HEK293 (cell line): ENCODE measurements around the gene SLC16A10.

Source experiments
- CTCF ChIA-PET: fragments of 350-600 bp; formaldehyde crosslinking; extraction: SDS; loops from one replicate; lab custom pipeline; 2021; ENCODE audit warnings: antibody characterized with exemption; lab: Yijun Ruan, JAX
- POLR2A ChIA-PET: fragments of 300-600 bp; formaldehyde crosslinking; extraction: SDS; loops from one replicate; lab custom pipeline; 2020; ENCODE audit warnings: antibody characterized with exemption, inconsistent platforms; lab: Yijun Ruan, JAX
- H3K27ac ChIP-seq: fragments of 200-500 bp; sonication (Bioruptor generic); 2 replicates; pipeline ENCODE4 v1.5.1; 2014; ENCODE audit warnings: low read depth, low read length, control low read depth, inconsistent platforms; ENCODE audit errors: extremely low read depth
- H3K36me3 ChIP-seq, 2 experiments: fragments of 200-500 bp in 1 of 2; sonication (Bioruptor generic) in 1 of 2; 1 replicate in 1 of 2; 2 replicates in 1 of 2; pipeline ENCODE4 v1.5.1; 2014 to 2017; ENCODE audit warnings: inconsistent platforms in 2 of 2, low read length in 2 of 2; ENCODE audit not compliant: control insufficient read depth in 2 of 2, insufficient read depth in 1 of 2
- H3K4me1 ChIP-seq: fragments of 200-500 bp; sonication (Bioruptor generic); 2 replicates; pipeline ENCODE4 v1.5.1; 2014; ENCODE audit warnings: mild to moderate bottlenecking, low read length, inconsistent platforms; ENCODE audit not compliant: control insufficient read depth, insufficient read depth
- H3K4me3 ChIP-seq: 2 replicates; pipeline ENCODE4 v1.5.1; 2011; ENCODE audit warnings: low read depth, mild to moderate bottlenecking, control low read depth, low read length, moderate library complexity
- H3K9me3 ChIP-seq: fragments of 200-500 bp; sonication (Bioruptor generic); 2 replicates; pipeline ENCODE4 v1.5.1; 2014; ENCODE audit warnings: low read depth, low read length, inconsistent platforms; ENCODE audit not compliant: control insufficient read depth, insufficient read depth
- KLF1 ChIP-seq: fragments of 450-650 bp; formaldehyde crosslinking; IDR thresholded peaks from 2 replicates; pipeline ENCODE4 v1.5.1; 2016; ENCODE audit warnings: missing biosample characterization, missing genetic modification characterization
- KLF16 ChIP-seq: fragments of 450-650 bp; formaldehyde crosslinking; IDR thresholded peaks from 2 replicates; pipeline ENCODE4 v1.5.1; 2017; ENCODE audit warnings: missing biosample characterization, missing genetic modification characterization
- OSR2 ChIP-seq: fragments of 450-650 bp; formaldehyde crosslinking; IDR thresholded peaks from 2 replicates; pipeline ENCODE4 v1.5.1; 2016; ENCODE audit warnings: missing biosample characterization, missing genetic modification characterization
- ZBTB7A ChIP-seq: fragments of 450-650 bp; formaldehyde crosslinking; IDR thresholded peaks from 2 replicates; pipeline ENCODE4 v1.5.1; 2016; ENCODE audit warnings: low read depth, missing biosample characterization, missing genetic modification characterization
- ZBTB8A ChIP-seq: fragments of 450-650 bp; formaldehyde crosslinking; IDR thresholded peaks from 2 replicates; pipeline ENCODE4 v1.5.1; 2016; ENCODE audit warnings: missing biosample characterization, missing genetic modification characterization
- ZNF202 ChIP-seq: fragments of 450-650 bp; formaldehyde crosslinking; IDR thresholded peaks from 2 replicates; pipeline ENCODE4 v1.5.1; 2016; ENCODE audit warnings: missing biosample characterization, missing genetic modification characterization, borderline replicate concordance
- ZNF239 ChIP-seq: fragments of 450-650 bp; formaldehyde crosslinking; IDR thresholded peaks from 2 replicates; pipeline ENCODE4 v1.5.1; 2016; ENCODE audit warnings: missing biosample characterization, missing genetic modification characterization
- ZNF248 ChIP-seq: fragments of 450-650 bp; formaldehyde crosslinking; IDR thresholded peaks from 2 replicates; pipeline ENCODE4 v1.5.1; 2017; ENCODE audit warnings: missing biosample characterization, missing genetic modification characterization
- ZNF561 ChIP-seq: fragments of 450-650 bp; IDR thresholded peaks from 2 replicates; pipeline ENCODE4 v1.5.1; 2018; ENCODE audit warnings: missing biosample characterization, missing genetic modification characterization, borderline replicate concordance
- ZNF654 ChIP-seq: fragments of 450-650 bp; formaldehyde crosslinking; IDR thresholded peaks from 2 replicates; pipeline ENCODE4 v1.5.1; 2016; ENCODE audit warnings: low read depth, missing biosample characterization, missing genetic modification characterization
- ZNF830 ChIP-seq: fragments of 450-650 bp; IDR thresholded peaks from 2 replicates; pipeline ENCODE4 v1.5.0; 2018; ENCODE audit warnings: missing biosample characterization, missing genetic modification characterization, low read depth, mild to moderate bottlenecking, moderate library complexity
- TF ChIP-seq, protein P1 (sequence below): fragments of 450-650 bp; formaldehyde crosslinking; IDR thresholded peaks from 2 replicates; pipeline ENCODE4 v1.5.1; 2016; ENCODE audit warnings: missing biosample characterization, missing genetic modification characterization, low read depth
- TF ChIP-seq, protein P2 (sequence below): IDR thresholded peaks from 2 replicates; pipeline ENCODE4 v1.6.1; 2011; ENCODE audit warnings: mild to moderate bottlenecking, low read depth, low read length, borderline replicate concordance
- TF ChIP-seq, protein P3 (sequence below): fragments of 450-650 bp; formaldehyde crosslinking; conservative IDR thresholded peaks from 2 replicates; pipeline ENCODE4 v1.5.1; 2016; ENCODE audit warnings: low read depth, missing biosample characterization, missing genetic modification characterization
- TF ChIP-seq, protein P4 (sequence below): fragments of 450-650 bp; formaldehyde crosslinking; IDR thresholded peaks from 2 replicates; pipeline ENCODE4; 2016; ENCODE audit warnings: missing biosample characterization, missing genetic modification characterization
- TF ChIP-seq, protein P5 (sequence below): fragments of 450-650 bp; formaldehyde crosslinking; IDR thresholded peaks from 2 replicates; pipeline ENCODE4 v1.5.1; 2017; ENCODE audit warnings: missing biosample characterization, missing genetic modification characterization
- TF ChIP-seq, protein P6 (sequence below): fragments of 450-650 bp; formaldehyde crosslinking; IDR thresholded peaks from 2 replicates; pipeline ENCODE4 v1.5.1; 2016; ENCODE audit warnings: missing biosample characterization, missing genetic modification characterization
- TF ChIP-seq, protein P7 (sequence below): fragments of 450-650 bp; formaldehyde crosslinking; IDR thresholded peaks from 2 replicates; pipeline ENCODE4 v1.5.1; 2017; ENCODE audit warnings: missing biosample characterization, missing genetic modification characterization
- TF ChIP-seq, protein P8 (sequence below): fragments of 450-650 bp; formaldehyde crosslinking; IDR thresholded peaks from 2 replicates; pipeline ENCODE4 v1.5.1; 2016; ENCODE audit warnings: missing biosample characterization, missing genetic modification characterization

The SLC16A10 gene

DNA sequence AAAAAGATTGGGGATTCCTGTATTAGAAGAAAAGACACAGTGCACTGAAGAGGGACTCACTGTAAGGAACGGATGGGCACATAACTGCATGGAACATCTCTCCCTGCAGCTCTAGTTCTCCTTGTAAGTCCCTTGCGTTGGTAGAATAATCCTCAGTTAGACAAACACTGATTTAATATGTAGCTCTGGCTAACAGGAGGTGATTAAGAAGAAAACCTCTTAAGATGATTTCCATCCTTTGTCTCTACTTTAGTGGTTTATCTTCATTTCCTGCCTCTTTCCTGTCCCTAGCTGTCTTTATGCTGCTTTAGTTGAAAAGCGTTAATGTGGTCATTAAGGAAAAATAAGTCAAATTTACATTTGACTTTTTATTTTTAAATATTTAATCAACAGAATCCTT, 86.6 kb downstream of the SLC16A10 start:
- no peak overlapping the region for H3K27ac ChIP-seq
- H3K9me3 ChIP-seq = no peaks in the 10 kb centered on the region
- ChIA-PET CTCF (interaction anchor here (0.7 to 3.0 kb wide), 3 partner anchors 19 to 1470 kb away, joined by 3 to 11 read pairs (median 4); no protein-coding TSS in a partner anchor), POLR2A (no interaction called here)
- TF ChIP-seq ZNF654 = no peak
- TF ChIP-seq, protein P1, sequence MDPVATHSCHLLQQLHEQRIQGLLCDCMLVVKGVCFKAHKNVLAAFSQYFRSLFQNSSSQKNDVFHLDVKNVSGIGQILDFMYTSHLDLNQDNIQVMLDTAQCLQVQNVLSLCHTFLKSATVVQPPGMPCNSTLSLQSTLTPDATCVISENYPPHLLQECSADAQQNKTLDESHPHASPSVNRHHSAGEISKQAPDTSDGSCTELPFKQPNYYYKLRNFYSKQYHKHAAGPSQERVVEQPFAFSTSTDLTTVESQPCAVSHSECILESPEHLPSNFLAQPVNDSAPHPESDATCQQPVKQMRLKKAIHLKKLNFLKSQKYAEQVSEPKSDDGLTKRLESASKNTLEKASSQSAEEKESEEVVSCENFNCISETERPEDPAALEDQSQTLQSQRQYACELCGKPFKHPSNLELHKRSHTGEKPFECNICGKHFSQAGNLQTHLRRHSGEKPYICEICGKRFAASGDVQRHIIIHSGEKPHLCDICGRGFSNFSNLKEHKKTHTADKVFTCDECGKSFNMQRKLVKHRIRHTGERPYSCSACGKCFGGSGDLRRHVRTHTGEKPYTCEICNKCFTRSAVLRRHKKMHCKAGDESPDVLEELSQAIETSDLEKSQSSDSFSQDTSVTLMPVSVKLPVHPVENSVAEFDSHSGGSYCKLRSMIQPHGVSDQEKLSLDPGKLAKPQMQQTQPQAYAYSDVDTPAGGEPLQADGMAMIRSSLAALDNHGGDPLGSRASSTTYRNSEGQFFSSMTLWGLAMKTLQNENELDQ = no peak
- TF ChIP-seq, protein P2, sequence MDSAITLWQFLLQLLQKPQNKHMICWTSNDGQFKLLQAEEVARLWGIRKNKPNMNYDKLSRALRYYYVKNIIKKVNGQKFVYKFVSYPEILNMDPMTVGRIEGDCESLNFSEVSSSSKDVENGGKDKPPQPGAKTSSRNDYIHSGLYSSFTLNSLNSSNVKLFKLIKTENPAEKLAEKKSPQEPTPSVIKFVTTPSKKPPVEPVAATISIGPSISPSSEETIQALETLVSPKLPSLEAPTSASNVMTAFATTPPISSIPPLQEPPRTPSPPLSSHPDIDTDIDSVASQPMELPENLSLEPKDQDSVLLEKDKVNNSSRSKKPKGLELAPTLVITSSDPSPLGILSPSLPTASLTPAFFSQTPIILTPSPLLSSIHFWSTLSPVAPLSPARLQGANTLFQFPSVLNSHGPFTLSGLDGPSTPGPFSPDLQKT = no peak
- TF ChIP-seq, protein P3, sequence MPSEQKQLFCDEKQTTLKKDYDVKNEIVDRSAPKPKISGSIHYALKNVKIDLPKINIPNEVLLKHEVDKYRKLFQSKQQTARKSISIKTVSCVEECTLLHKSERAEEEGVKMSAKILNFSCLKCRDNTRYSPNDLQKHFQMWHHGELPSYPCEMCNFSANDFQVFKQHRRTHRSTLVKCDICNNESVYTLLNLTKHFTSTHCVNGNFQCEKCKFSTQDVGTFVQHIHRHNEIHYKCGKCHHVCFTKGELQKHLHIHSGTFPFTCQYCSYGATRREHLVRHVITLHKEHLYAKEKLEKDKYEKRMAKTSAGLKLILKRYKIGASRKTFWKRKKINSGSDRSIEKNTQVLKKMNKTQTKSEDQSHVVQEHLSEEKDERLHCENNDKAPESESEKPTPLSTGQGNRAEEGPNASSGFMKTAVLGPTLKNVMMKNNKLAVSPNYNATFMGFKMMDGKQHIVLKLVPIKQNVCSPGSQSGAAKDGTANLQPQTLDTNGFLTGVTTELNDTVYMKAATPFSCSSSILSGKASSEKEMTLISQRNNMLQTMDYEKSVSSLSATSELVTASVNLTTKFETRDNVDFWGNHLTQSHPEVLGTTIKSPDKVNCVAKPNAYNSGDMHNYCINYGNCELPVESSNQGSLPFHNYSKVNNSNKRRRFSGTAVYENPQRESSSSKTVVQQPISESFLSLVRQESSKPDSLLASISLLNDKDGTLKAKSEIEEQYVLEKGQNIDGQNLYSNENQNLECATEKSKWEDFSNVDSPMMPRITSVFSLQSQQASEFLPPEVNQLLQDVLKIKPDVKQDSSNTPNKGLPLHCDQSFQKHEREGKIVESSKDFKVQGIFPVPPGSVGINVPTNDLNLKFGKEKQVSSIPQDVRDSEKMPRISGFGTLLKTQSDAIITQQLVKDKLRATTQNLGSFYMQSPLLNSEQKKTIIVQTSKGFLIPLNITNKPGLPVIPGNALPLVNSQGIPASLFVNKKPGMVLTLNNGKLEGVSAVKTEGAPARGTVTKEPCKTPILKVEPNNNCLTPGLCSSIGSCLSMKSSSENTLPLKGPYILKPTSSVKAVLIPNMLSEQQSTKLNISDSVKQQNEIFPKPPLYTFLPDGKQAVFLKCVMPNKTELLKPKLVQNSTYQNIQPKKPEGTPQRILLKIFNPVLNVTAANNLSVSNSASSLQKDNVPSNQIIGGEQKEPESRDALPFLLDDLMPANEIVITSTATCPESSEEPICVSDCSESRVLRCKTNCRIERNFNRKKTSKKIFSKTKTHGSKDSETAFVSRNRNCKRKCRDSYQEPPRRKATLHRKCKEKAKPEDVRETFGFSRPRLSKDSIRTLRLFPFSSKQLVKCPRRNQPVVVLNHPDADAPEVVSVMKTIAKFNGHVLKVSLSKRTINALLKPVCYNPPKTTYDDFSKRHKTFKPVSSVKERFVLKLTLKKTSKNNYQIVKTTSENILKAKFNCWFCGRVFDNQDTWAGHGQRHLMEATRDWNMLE = no peak
- TF ChIP-seq ZBTB8A (tag by site-specific recombination) = no peak
- TF ChIP-seq, protein P4, sequence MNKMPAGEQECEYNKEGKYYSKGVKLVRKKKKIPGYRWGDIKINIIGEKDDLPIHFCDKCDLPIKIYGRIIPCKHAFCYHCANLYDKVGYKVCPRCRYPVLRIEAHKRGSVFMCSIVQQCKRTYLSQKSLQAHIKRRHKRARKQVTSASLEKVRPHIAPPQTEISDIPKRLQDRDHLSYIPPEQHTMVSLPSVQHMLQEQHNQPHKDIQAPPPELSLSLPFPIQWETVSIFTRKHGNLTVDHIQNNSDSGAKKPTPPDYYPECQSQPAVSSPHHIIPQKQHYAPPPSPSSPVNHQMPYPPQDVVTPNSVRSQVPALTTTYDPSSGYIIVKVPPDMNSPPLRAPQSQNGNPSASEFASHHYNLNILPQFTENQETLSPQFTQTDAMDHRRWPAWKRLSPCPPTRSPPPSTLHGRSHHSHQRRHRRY (tag by site-specific recombination) = no peak
- no peak for TF ChIP-seq KLF1
- TF ChIP-seq OSR2 = no peak
- TF ChIP-seq, protein P5, sequence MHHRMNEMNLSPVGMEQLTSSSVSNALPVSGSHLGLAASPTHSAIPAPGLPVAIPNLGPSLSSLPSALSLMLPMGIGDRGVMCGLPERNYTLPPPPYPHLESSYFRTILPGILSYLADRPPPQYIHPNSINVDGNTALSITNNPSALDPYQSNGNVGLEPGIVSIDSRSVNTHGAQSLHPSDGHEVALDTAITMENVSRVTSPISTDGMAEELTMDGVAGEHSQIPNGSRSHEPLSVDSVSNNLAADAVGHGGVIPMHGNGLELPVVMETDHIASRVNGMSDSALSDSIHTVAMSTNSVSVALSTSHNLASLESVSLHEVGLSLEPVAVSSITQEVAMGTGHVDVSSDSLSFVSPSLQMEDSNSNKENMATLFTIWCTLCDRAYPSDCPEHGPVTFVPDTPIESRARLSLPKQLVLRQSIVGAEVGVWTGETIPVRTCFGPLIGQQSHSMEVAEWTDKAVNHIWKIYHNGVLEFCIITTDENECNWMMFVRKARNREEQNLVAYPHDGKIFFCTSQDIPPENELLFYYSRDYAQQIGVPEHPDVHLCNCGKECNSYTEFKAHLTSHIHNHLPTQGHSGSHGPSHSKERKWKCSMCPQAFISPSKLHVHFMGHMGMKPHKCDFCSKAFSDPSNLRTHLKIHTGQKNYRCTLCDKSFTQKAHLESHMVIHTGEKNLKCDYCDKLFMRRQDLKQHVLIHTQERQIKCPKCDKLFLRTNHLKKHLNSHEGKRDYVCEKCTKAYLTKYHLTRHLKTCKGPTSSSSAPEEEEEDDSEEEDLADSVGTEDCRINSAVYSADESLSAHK = no peak
- TF ChIP-seq ZNF561 (tag by site-specific recombination) = no peak
- TF ChIP-seq, protein P6, sequence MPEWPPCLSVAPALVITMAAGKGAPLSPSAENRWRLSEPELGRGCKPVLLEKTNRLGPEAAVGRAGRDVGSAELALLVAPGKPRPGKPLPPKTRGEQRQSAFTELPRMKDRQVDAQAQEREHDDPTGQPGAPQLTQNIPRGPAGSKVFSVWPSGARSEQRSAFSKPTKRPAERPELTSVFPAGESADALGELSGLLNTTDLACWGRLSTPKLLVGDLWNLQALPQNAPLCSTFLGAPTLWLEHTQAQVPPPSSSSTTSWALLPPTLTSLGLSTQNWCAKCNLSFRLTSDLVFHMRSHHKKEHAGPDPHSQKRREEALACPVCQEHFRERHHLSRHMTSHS = no peak
- H3K36me3 ChIP-seq = peaks cover 0 to 9% of the 10 kb centered on the region in 2 experiments; a peak in 1 of 3 replicates
- H3K4me3 ChIP-seq = no peak overlapping the region
- H3K4me1 ChIP-seq = peaks cover 4% of the 10 kb centered on the region; the same call in 1 of the 2 replicates

DNA sequence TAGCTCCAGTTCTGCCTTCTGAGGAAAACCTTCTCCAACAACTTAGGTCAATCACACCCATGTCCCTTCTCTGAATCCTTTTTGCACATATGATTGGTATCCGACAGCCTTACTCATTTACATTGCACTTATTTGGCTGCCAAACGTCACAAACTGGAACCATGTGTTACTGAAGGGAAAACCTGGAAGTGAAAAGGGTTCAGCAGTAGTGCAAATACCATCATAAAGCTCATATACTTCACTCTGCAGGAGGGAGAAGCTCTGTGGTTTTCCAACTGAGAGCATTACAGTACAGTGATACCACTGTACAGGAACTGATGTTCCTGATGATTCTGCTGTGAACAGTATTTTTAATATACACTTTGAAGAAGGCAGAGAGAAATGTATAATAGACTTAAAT, 87.8 kb downstream of the SLC16A10 start:
- H3K9me3 ChIP-seq = no peaks in the 10 kb centered on the region
- POLR2A ChIA-PET = no interaction called here
- CTCF ChIA-PET = interaction anchor here (3.0 kb wide), 1 partner anchor 164 kb away, joined by 11 read pairs; no protein-coding TSS in a partner anchor
- peaks cover 0 to 9% of the 10 kb centered on the region in 2 experiments; a peak in 1 of 3 replicates for H3K36me3 ChIP-seq
- H3K4me1 ChIP-seq = peaks cover 4% of the 10 kb centered on the region; the same call in 1 of the 2 replicates
- H3K27ac ChIP-seq = no peak overlapping the region
- H3K4me3 ChIP-seq = no peak overlapping the region
- no peak for TF ChIP-seq ZNF239 (tag by site-specific recombination)
- TF ChIP-seq ZNF830 (tag by site-specific recombination) = no peak
- no peak for TF ChIP-seq KLF16 (tag by site-specific recombination)
- TF ChIP-seq ZBTB7A (tag by site-specific recombination) = no peak
- TF ChIP-seq, protein P7, sequence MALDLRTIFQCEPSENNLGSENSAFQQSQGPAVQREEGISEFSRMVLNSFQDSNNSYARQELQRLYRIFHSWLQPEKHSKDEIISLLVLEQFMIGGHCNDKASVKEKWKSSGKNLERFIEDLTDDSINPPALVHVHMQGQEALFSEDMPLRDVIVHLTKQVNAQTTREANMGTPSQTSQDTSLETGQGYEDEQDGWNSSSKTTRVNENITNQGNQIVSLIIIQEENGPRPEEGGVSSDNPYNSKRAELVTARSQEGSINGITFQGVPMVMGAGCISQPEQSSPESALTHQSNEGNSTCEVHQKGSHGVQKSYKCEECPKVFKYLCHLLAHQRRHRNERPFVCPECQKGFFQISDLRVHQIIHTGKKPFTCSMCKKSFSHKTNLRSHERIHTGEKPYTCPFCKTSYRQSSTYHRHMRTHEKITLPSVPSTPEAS (tag by site-specific recombination) = no peak
- TF ChIP-seq ZNF248 (tag by site-specific recombination) = no peak
- TF ChIP-seq, protein P8, sequence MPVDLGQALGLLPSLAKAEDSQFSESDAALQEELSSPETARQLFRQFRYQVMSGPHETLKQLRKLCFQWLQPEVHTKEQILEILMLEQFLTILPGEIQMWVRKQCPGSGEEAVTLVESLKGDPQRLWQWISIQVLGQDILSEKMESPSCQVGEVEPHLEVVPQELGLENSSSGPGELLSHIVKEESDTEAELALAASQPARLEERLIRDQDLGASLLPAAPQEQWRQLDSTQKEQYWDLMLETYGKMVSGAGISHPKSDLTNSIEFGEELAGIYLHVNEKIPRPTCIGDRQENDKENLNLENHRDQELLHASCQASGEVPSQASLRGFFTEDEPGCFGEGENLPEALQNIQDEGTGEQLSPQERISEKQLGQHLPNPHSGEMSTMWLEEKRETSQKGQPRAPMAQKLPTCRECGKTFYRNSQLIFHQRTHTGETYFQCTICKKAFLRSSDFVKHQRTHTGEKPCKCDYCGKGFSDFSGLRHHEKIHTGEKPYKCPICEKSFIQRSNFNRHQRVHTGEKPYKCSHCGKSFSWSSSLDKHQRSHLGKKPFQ (tag by site-specific recombination) = no peak
- TF ChIP-seq ZNF202 (tag by site-specific recombination) = no peak
